Mucosa of descending colon (tissue), 3 donors: ENCODE data around the gene PSMD8. TPM values are rescaled to one million over a fixed set of nuclear protein-coding genes. Genes with fewer than 3 reads are reported as not detected.

Source experiments
- ATAC-seq: fragments of 200-7000 bp; cut with Tn5 transposase; one replicate; pipeline ENCODE4 v1.9.1; 2020; ENCODE audit warnings: mild to moderate bottlenecking, moderate library complexity
- DNase-seq, 3 donors: peaks; one replicate each; pipeline ENCODE4 v3.0.0-alpha.2; 2020
- H3K36me3 ChIP-seq: fragments of 200-600 bp; one replicate; pipeline ENCODE4 v1.8.0; 2021; ENCODE audit warnings: low read depth, mild to moderate bottlenecking
- H3K4me1 ChIP-seq: fragments of 200-600 bp; one replicate; pipeline ENCODE4 v1.8.0; 2021; ENCODE audit warnings: low read depth, mild to moderate bottlenecking
- H3K4me3 ChIP-seq: fragments of 200-600 bp; one replicate; pipeline ENCODE4 v1.8.0; 2021; ENCODE audit warnings: mild to moderate bottlenecking
- H3K9me3 ChIP-seq: fragments of 200-600 bp; one replicate; pipeline ENCODE4 v1.8.0; 2021; ENCODE audit warnings: mild to moderate bottlenecking
- intact Hi-C, 2 donors: fragments of 100-400 bp; cut with DNase I in 1 of 2; cut with micrococcal nuclease in 1 of 2; formaldehyde crosslinking; loops; one replicate each; pipeline versions ENCODE4 v1.11.0 to v1.11.1; 2022; cut with DNase I, micrococcal nuclease
- total RNA-seq, 3 donors: library from RNA; stranded (reverse); fragmentation: NEBNext Ultra II Directional in 2 of 3; extraction: Animal tissue kit (Norgen Biotek cat#: 25700) in 2 of 3; gene quantifications; one replicate each; pipeline versions ENCODE4 v1.2.1 to v1.2.4, GENCODE V29; 2021 to 2023
- TF ChIP-seq, protein P1 (sequence below): fragments of 200-600 bp; IDR thresholded peaks from one replicate; pipeline ENCODE4 v1.8.0; 2022; ENCODE audit warnings: antibody characterized with exemption, mild to moderate bottlenecking
- donor health status: DM: no; HTN: no; CAD: no; lungs with moderate emphysema.
- donor health status: DM: no; HTN: no; CAD: no.
- donor health status: DM: no; HTN: yes; CAD: no.

Gene PSMD8
- total RNA-seq, 3 donors from 2014 or later = 121 to 144 (median 141) TPM

DNA sequence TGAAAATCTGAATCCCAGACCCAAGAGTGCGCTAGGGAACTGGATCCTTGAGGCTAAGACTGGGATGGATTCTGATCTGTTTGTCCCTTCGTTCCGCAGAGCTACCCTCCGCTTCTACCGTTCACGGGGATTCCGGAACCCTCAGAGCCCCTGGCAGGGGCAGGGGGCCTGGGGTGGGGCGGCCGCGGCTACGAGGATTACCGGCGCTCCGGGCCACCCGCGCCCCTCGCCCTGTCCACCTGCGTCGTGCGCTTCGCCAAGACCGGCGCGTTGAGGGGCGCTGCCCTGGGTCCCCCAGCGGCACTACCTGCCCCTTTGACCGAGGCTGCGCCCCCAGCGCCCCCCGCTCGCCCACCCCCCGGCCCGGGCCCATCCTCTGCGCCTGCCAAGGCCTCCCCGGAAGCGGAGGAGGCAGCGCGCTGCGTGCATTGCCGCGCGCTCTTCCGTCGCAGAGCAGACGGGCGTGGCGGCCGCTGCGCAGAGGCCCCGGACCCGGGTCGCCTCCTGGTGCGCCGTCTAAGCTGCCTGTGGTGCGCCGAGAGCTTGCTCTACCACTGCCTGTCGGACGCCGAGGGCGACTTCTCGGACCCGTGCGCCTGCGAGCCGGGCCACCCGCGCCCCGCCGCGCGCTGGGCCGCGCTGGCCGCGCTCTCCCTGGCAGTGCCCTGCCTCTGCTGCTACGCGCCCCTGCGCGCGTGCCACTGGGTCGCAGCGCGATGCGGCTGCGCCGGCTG is 21.2 kb downstream of the PSMD8 start:
- intact Hi-C loops = no loop called here
- ATAC-seq (peak; percentile 74), DNase-seq (no peak)
- Histone ChIP-seq H3K4me1 (no peaks in the 10 kb centered on the region), H3K4me3 (no peak overlapping the region), H3K9me3 (no peaks in the 10 kb centered on the region), H3K36me3 (no peaks in the 10 kb centered on the region)
- TF ChIP-seq, protein P1, sequence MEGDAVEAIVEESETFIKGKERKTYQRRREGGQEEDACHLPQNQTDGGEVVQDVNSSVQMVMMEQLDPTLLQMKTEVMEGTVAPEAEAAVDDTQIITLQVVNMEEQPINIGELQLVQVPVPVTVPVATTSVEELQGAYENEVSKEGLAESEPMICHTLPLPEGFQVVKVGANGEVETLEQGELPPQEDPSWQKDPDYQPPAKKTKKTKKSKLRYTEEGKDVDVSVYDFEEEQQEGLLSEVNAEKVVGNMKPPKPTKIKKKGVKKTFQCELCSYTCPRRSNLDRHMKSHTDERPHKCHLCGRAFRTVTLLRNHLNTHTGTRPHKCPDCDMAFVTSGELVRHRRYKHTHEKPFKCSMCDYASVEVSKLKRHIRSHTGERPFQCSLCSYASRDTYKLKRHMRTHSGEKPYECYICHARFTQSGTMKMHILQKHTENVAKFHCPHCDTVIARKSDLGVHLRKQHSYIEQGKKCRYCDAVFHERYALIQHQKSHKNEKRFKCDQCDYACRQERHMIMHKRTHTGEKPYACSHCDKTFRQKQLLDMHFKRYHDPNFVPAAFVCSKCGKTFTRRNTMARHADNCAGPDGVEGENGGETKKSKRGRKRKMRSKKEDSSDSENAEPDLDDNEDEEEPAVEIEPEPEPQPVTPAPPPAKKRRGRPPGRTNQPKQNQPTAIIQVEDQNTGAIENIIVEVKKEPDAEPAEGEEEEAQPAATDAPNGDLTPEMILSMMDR = no peak

DNA sequence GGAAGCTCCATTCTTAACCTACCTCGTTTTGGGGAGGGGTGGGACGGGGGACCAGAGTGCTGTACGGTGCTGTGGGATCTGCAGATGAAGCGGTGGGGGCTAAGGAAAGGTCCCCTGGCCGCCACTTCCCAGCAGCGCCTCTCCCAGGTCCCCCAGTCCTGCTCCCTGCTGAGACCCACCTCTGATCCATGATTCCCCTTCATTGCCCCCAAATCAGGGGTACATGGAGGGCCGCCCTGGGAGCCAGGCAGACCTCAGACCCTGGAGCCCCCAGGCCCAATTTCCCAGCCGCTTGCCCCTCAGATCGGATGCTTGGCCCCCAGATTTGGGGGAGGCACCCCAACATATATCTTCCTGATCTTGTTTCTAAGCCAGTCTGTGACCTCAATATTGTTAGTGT is 24.7 kb downstream of the PSMD8 start:
- Histone ChIP-seq H3K36me3 (no peaks in the 10 kb centered on the region), H3K9me3 (no peaks in the 10 kb centered on the region), H3K4me3 (no peak overlapping the region), H3K4me1 (no peaks in the 10 kb centered on the region)
- ATAC-seq = no peak
- intact Hi-C loops = no loop called here
- TF ChIP-seq, protein P1 = no peak
- DNase-seq = no peak

DNA sequence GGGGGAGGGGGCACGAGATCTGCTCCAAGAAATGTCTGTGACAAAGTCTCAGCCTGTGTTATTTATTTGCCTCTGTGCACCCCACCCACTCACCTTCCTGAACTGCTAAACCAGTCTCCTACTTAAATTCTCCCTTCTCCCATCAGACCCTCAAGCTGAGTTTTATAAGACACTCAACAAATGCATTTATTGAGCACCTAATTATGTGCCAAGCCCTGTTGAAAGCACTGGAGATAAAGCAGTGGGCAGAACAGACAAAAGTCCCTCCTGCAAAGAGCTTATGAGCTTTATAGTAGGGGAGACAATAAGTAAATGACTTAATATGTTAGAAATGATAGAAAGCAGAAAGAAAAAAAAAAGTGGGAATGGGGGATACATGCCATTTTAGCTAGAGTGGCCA is 25.2 kb downstream of the PSMD8 start:
- TF ChIP-seq, protein P1 = no peak
- no peak for DNase-seq
- H3K9me3 ChIP-seq = no peaks in the 10 kb centered on the region
- H3K36me3 ChIP-seq = no peaks in the 10 kb centered on the region
- intact Hi-C loops = no loop called here
- no peaks in the 10 kb centered on the region for H3K4me1 ChIP-seq
- no peak overlapping the region for H3K4me3 ChIP-seq
- no peak for ATAC-seq

DNA sequence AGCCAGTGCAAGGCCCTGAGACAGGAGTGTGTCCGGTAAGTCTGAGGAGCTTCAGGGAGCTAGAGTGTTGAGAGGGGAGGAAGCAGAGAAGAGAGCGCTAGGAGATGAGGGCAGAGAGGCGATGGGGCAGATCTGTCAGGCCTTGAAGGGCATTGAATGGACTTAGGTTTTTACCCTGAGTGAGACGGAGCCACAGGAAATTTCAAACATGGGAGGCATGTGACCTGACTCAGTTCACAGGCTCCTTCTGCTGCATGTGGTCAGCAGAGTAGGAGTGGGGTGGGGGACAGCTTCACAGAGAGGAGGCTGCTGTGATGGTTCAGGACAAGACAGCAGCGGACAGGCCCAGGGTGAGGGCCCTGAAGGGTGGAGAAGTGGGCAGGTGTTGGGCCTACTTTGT is 26.0 kb downstream of the PSMD8 start:
- no peak for DNase-seq
- ATAC-seq = no peak
- Histone ChIP-seq H3K9me3 (no peaks in the 10 kb centered on the region), H3K4me1 (no peaks in the 10 kb centered on the region), H3K4me3 (no peak overlapping the region), H3K36me3 (no peaks in the 10 kb centered on the region)
- intact Hi-C loops = loop anchor here in 1 of 2 donors (10.0 kb wide), 1 partner anchor 234 kb away; no protein-coding TSS in a partner anchor
- TF ChIP-seq, protein P1 = no peak

DNA sequence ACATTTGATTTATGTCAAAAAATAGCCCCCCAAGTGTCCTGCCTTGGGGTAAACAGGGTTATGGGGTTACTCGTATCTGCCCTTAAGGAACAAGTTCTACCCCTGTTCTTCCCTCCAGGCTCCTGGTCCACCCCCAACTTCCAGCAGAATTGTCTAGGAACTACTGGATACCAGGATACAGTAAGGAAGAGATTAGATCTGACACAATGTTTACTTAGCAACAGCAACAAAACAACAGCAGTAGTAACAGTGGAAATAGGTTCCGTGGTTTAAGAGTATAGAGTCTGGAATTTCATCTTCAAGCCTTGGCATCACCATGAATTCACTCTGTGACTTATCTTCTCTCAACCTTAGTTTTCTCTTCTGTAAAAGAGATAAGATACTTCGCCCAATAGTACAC is 26.8 kb downstream of the PSMD8 start:
- no peaks in the 10 kb centered on the region for H3K9me3 ChIP-seq
- DNase-seq = no peak
- intact Hi-C loops = loop anchor here in 1 of 2 donors (10.0 kb wide), 1 partner anchor 234 kb away; no protein-coding TSS in a partner anchor
- TF ChIP-seq, protein P1 = no peak
- H3K4me1 ChIP-seq = no peaks in the 10 kb centered on the region
- no peak overlapping the region for H3K4me3 ChIP-seq
- no peak for ATAC-seq
- H3K36me3 ChIP-seq = no peaks in the 10 kb centered on the region
